ENCODE data around the gene RTRAF. TPM values are rescaled to one million over a fixed set of nuclear protein-coding genes. Genes with fewer than 3 reads are reported as not detected.
A peak's percentile ranks its signal among the peaks of the same experiment; 100 is the strongest.

RTRAF gene
- total and polyA plus RNA-seq, 2 donors (not counting 1 experiment from before 2014, with no cell fraction given) = 147 to 222 TPM

DNA sequence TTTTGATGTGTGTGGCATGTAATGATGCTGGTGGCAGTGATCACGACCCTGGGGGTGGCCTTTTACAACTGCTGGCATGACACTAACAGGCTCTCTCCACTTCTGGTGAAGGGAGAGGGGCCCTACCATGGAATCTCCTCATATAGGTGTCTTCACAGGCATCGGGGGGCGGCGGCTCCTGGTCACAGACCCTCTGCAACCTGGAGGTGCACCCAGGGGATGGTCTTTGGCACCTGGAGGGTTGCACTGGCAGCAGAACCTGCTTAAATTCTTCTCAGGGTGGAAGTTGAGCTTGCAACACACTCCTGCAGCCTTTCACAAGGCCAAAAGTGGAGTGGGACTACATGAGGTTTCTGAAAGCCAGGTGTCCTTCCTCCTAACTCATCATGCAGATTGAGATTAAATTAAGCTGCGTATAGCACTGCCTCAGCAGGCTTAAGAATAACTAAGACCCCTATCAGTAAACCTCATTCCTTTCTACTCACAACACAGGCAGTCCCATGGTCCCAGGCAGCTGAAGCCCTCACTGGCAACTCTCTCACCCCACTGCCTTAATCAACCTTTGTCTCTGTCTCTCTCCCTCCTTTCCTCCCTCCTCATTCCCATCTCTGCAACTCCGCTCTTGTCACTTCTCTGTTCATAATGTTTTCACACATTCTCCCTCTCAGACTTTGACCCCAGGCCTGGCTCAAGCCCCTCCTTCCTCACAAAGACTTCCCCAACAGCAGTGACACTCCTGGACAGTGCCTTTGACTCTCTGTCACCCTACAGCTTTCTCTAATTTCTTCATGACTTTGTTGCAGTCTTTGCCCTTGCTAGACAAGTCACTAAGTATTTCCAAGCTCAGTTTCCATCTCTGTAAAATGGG is 60.6 kb downstream of the RTRAF start:
- DNase-seq (ENCODE audit: low read depth in 2 of 2) = no peak
- peaks cover 93% of the 10 kb centered on the region for H3K79me2 ChIP-seq (ENCODE audit: control insufficient read depth, insufficient read depth, low read length)
- no peak overlapping the region for H3K9ac ChIP-seq (ENCODE audit: insufficient read depth, low read length)
- no peak for TF ChIP-seq EZH2 (IDR thresholded peaks at IDR 0.05; ENCODE audit: low read length, missing control alignments)
- TF ChIP-seq, protein P1, sequence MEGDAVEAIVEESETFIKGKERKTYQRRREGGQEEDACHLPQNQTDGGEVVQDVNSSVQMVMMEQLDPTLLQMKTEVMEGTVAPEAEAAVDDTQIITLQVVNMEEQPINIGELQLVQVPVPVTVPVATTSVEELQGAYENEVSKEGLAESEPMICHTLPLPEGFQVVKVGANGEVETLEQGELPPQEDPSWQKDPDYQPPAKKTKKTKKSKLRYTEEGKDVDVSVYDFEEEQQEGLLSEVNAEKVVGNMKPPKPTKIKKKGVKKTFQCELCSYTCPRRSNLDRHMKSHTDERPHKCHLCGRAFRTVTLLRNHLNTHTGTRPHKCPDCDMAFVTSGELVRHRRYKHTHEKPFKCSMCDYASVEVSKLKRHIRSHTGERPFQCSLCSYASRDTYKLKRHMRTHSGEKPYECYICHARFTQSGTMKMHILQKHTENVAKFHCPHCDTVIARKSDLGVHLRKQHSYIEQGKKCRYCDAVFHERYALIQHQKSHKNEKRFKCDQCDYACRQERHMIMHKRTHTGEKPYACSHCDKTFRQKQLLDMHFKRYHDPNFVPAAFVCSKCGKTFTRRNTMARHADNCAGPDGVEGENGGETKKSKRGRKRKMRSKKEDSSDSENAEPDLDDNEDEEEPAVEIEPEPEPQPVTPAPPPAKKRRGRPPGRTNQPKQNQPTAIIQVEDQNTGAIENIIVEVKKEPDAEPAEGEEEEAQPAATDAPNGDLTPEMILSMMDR (conservative IDR thresholded peaks at IDR 0.05 in 1 of 2, IDR thresholded peaks at IDR 0.05 in 1 of 2; ENCODE audit: low read depth in 1 of 2, low read length in 2 of 2) = no peak
- H3K27ac ChIP-seq (ENCODE audit: insufficient read depth, low read length) = no peak overlapping the region
- H4K20me1 ChIP-seq (ENCODE audit: control insufficient read depth, extremely low read depth, insufficient read depth, low read length) = peaks cover 2% of the 10 kb centered on the region
- H3K4me1 ChIP-seq (ENCODE audit: control insufficient read depth, extremely low read depth, insufficient read depth, low read length) = peaks cover 54% of the 10 kb centered on the region
- H2AFZ ChIP-seq (ENCODE audit: low read length) = no peak overlapping the region
- no peak overlapping the region for H3K4me2 ChIP-seq (ENCODE audit: extremely low read depth, insufficient read depth, low read length)
- peaks cover 16% of the 10 kb centered on the region for H3K36me3 ChIP-seq (ENCODE audit: control insufficient read depth, insufficient read depth, low read length)
- H3K9me3 ChIP-seq (ENCODE audit: control insufficient read depth, insufficient read depth, low read depth, low read length) = no peaks in the 10 kb centered on the region
- H3K27me3 ChIP-seq (ENCODE audit: control insufficient read depth, insufficient read depth, low read length) = no peaks in the 10 kb centered on the region
- no peak overlapping the region for H3K4me3 ChIP-seq (replicated peaks in 1 of 4; ENCODE audit: control extremely low read depth in 1 of 4, insufficient read depth in 1 of 4, low read depth in 3 of 4, low read length in 4 of 4)

GRCh38 chr14:52051251-52051650 is 61.9 kb downstream of the RTRAF start:
- Histone ChIP-seq H2AFZ (ENCODE audit: low read length) (no peak overlapping the region), H3K27me3 (ENCODE audit: control insufficient read depth, insufficient read depth, low read length) (no peaks in the 10 kb centered on the region), H3K4me2 (ENCODE audit: extremely low read depth, insufficient read depth, low read length) (peak overlapping the region; percentile 55), H3K79me2 (ENCODE audit: control insufficient read depth, insufficient read depth, low read length) (peaks cover 89% of the 10 kb centered on the region), H3K9me3 (ENCODE audit: control insufficient read depth, insufficient read depth, low read depth, low read length) (no peaks in the 10 kb centered on the region), H3K36me3 (ENCODE audit: control insufficient read depth, insufficient read depth, low read length) (peaks cover 16% of the 10 kb centered on the region), H3K4me1 (ENCODE audit: control insufficient read depth, extremely low read depth, insufficient read depth, low read length) (peaks cover 50% of the 10 kb centered on the region), H4K20me1 (ENCODE audit: control insufficient read depth, extremely low read depth, insufficient read depth, low read length) (peaks cover 2% of the 10 kb centered on the region), H3K4me3 (replicated peaks in 1 of 4; ENCODE audit: control extremely low read depth in 1 of 4, insufficient read depth in 1 of 4, low read depth in 3 of 4, low read length in 4 of 4) (peak overlapping the region in 1 of 4 experiments; percentile 30), H3K9ac (ENCODE audit: insufficient read depth, low read length) (no peak overlapping the region), H3K27ac (ENCODE audit: insufficient read depth, low read length) (peak overlapping the region; percentile 64)
- TF ChIP-seq, protein P1 (conservative IDR thresholded peaks at IDR 0.05 in 1 of 2, IDR thresholded peaks at IDR 0.05 in 1 of 2; ENCODE audit: low read depth in 1 of 2, low read length in 2 of 2) = no peak
- TF ChIP-seq EZH2 (IDR thresholded peaks at IDR 0.05; ENCODE audit: low read length, missing control alignments) = no peak
- no peak for DNase-seq (ENCODE audit: low read depth in 2 of 2)

DNA sequence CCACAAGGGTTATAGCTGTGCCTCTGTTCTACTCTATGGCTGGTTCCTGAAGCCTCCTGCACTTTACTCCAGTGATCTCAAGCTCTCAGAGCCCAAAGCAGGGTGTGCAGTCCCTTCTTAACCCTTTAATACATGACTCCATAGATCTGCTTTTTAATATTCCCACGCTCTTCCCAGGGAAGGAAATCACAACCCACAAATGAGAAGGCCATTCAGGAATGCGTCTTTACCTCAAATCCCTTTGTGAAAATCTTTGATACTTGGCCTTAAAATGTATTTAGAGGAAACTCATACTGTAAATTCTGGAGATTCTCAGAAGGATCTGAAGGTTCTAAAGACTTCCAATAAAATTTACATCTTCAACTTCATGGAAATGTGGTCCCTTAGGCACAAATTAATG is 62.5 kb downstream of the RTRAF start:
- Histone ChIP-seq H3K79me2 (ENCODE audit: control insufficient read depth, insufficient read depth, low read length) (peaks cover 86% of the 10 kb centered on the region), H3K9ac (ENCODE audit: insufficient read depth, low read length) (peak overlapping the region; percentile 16)

More for the DNA sequence above, 62.5 kb downstream of the RTRAF start:
- peak; percentile 61 to 89 for DNase-seq (ENCODE audit: low read depth in 2 of 2)
- Histone ChIP-seq H3K4me1 (ENCODE audit: control insufficient read depth, extremely low read depth, insufficient read depth, low read length) (peaks cover 47% of the 10 kb centered on the region), H2AFZ (ENCODE audit: low read length) (no peak overlapping the region), H3K27ac (ENCODE audit: insufficient read depth, low read length) (peak overlapping the region; percentile 64), H4K20me1 (ENCODE audit: control insufficient read depth, extremely low read depth, insufficient read depth, low read length) (peaks cover 2% of the 10 kb centered on the region), H3K4me2 (ENCODE audit: extremely low read depth, insufficient read depth, low read length) (peak overlapping the region; percentile 55), H3K9me3 (ENCODE audit: control insufficient read depth, insufficient read depth, low read depth, low read length) (no peaks in the 10 kb centered on the region), H3K4me3 (replicated peaks in 1 of 4; ENCODE audit: control extremely low read depth in 1 of 4, insufficient read depth in 1 of 4, low read depth in 3 of 4, low read length in 4 of 4) (peak overlapping the region; percentile 8 to 30 (median 19)), H3K36me3 (ENCODE audit: control insufficient read depth, insufficient read depth, low read length) (peaks cover 16% of the 10 kb centered on the region), H3K27me3 (ENCODE audit: control insufficient read depth, insufficient read depth, low read length) (no peaks in the 10 kb centered on the region)
- TF ChIP-seq, protein P1 (conservative IDR thresholded peaks at IDR 0.05 in 1 of 2, IDR thresholded peaks at IDR 0.05 in 1 of 2; ENCODE audit: low read depth in 1 of 2, low read length in 2 of 2) = no peak
- no peak for TF ChIP-seq EZH2 (IDR thresholded peaks at IDR 0.05; ENCODE audit: low read length, missing control alignments)

Data from fibroblast of lung (primary cell).